Activated CD4-positive, alpha-beta T cell treated with anti-CD3 and anti-CD28 coated beads, Interleukin-2, amount 50 U/mL, for 16 hours (primary cell): Measurements from ENCODE around the gene KHDRBS2.
"Not testable (repeated sequence)": the region's sequence is repeated elsewhere in the genome, so short reads cannot be mapped to it uniquely, and the experiment has no call there.

ENCODE experiments used
- DNase-seq: peaks from one replicate; pipeline ENCODE4 v3.0.0-alpha.2; 2020

The KHDRBS2 gene

GRCh38 chr6:61841958-61842357 lies 444.1 kb downstream of the KHDRBS2 start:
- no peak for DNase-seq

GRCh38 chr6:61835237-61835636 lies 450.8 kb downstream of the KHDRBS2 start:
- DNase-seq: no peak

DNA sequence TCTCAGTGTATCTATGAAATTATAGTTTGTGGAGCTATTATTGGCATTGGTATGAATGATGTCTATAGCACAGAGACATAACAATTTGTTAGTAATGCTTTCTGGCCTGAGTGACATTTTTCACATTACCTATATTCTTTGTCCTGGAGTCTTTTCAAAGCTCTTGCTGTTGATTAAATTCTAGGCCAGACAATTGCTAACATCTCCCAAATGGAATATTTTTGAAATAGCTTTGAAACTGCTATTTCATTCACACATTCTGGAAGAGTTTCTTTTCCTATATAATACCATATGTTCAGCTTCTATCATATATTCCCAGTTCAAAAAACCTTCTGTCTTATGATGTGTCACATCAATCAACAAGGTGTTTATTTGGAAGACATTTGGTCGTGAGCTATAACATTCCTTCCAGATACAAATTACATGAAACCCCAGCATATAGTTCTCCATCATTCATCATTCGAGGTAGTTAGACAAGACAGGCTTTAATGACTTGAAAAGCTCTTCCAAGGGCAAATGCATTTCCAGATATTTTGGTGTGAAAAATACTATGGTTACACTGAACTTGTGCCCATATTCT lies 452.8 kb downstream of the KHDRBS2 start:
- DNase-seq: no peak

DNA sequence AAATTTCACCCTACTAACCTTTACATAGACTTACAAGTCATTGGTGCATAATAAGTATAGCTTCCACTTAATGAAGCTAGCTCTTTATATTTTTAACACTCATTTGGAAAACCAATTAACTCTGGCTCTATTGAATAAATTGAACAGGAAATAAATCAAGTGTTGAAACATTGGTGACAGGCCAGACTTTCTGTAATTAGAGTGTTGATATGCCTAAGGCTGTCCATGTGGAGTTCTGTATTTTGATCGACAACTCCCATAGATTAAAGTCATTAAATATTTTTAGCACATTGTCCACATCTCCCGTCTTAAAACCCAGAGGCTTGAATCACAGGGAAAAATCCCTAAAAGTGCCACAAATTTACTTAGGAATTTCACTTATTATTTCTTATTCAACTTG lies 468.3 kb downstream of the KHDRBS2 start:
- no peak for DNase-seq

GRCh38 chr6:61810047-61810446 lies 476.0 kb downstream of the KHDRBS2 start:
- DNase-seq: no peak

- peak; percentile 12 for DNase-seq
Measured at GRCh38 chr6:61809004-61809595, 476.9 kb downstream of the KHDRBS2 start.

DNA sequence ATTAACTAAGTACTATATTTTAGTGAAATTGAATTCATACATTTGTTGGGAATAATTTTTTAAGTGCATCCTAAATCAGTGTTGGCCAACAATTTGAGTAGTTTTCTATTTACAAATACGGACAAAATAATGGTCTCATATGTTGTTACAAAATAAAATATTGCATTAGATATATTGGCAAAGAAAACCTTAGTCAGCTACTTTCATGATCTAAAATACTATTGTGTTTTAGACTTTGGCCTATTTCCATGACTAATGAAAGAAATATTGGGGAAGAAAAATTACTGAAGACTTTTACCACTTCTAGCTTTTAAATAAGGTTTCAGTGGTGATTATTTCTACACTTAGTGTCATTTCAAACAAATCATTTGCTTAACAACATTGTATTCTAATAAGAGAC lies 498.0 kb downstream of the KHDRBS2 start:
- no peak for DNase-seq

GRCh38 chr6:61769446-61769845 lies 516.6 kb downstream of the KHDRBS2 start:
- not testable (repeated sequence) for DNase-seq

DNA sequence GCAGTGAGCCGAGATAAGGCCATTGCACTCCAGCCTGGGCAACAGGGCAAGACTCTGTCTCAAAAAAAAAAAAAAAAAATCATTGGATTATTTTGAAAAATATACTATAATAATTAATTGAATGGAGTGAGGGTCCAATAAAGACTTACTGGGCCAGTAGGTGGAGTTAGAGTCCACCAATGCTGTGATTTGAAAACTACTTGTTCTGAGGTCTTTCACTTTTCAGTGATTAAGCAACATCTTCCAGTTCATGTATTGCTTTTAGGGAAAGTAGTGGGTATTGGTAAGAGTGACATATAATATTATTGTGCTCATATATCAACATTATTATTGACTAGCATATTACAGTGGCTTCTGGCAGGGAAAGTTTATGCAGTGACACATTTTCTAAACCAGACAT lies 530.3 kb downstream of the KHDRBS2 start:
- no peak for DNase-seq

GRCh38 chr6:61751986-61752385 lies 534.0 kb downstream of the KHDRBS2 start:
- DNase-seq: no peak

DNA sequence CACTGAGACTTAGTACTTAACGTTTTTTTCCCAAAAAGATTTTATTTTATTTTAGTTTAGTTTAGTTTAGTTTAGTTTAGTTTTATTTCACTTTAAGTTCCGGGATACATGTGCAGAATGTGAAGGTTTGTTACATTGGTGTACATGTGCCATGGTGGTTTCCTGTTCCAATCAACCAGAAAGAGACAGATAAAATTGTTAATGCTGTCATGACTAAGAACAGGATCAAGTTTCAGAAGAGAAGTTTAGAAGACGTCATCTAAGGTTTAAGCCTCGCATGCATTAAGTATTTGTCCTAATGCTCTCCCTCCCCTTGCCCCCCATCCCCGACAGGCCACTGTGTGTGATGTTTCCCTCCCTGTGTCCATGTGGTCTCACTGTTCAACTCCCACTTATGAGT lies 540.0 kb downstream of the KHDRBS2 start:
- DNase-seq: no peak

DNA sequence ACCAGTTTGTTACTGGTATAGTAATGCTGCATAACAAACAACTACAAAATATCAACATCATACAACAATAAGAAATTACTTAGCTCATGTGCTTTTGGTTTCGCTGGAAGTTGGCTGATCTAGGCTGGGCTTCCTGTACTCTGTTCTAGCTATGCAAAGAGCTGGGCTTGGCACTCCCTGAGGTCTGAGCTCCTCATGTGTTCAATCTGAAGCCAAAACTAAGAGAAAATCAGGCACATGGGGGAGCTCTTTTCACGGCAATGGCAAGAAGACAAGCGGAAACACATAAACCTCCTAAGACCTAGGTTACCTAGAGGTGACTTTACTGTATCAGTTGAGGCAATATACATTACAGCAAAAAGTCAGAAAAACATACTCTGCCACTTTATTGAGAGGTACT lies 574.2 kb downstream of the KHDRBS2 start:
- DNase-seq: no peak

DNA sequence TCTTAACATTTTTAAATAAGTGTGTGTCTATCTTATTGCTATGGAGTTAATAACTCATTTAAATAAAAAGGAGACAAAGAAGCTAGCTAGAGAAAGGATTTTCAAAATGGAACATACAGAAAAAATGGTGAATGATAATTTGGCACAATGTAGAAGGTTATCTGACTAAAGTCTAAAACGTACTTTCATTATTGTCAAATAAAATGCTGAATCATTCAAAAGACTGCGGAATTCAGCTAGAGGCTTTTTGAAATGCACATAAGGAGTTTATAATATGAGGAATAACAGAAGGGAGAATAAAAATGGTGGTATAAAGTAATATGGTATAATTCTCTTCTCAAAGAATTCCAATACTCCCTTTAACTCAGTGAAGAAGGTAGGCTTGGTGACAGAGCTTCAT lies 597.9 kb downstream of the KHDRBS2 start:
- no peak for DNase-seq

DNA sequence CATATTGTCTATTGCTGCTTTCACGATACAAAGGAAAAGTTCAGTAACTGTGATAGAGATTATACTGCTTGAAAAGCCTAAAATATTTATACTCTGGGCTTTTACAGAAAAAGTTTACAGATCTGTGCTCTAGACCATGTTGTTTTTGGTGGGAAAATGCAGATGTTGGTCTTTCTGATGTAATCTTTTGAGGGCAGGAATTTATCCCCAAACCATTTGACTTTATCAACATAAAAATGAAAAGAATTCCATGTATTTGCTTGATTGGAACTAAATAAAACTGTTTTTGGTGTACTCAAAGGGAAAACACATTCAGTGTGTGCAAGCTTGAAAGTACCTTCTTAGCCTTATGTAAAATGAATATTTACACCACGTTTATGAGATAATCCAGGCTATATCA lies 603.5 kb downstream of the KHDRBS2 start:
- DNase-seq: no peak

GRCh38 chr6:61679625-61680024 lies 606.4 kb downstream of the KHDRBS2 start:
- DNase-seq: no peak

DNA sequence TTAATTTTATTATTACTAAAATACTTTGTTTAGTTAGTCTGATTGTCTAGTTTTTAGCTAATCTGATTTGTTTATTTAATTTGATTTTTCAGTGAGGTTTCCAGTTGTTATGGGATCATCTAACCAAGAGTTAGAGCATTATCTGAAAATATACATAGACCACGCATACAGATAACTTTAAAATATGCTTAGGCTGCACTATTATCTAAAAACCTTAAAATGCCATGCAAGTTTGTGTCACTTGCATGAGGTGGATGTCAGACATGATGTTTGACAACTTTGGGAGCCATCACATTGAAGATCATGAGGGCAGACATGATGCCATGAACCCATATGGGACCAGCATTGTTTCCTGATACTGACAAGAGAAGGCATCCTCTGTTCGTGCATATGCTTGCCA lies 610.3 kb downstream of the KHDRBS2 start:
- no peak for DNase-seq

GRCh38 chr6:61649845-61650244 lies 636.2 kb downstream of the KHDRBS2 start:
- DNase-seq: no peak

DNA sequence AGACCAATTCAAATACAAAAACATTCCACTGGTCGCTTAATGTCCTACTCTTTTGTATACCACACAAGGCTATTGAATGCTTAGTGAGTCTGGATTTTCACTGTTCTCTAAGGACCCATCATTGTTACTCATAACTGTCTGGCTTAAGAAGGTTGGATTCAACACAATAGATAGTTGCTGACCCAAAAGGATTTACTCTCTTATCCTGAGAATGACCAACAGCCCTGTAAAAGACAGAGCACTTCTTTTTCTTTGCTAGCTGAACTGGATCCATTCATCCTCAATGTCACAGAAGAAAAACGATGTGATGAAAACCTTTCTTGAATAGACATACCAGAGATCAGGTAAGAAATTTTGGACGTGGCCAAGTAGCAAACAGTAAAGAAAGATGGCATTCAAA lies 645.6 kb downstream of the KHDRBS2 start:
- no peak for DNase-seq
